HCT116 (cell line): ENCODE measurements around the gene UTP14A. TPM values are rescaled to one million over a fixed set of nuclear protein-coding genes. Genes with fewer than 3 reads are reported as not detected.

Source experiments
- ATAC-seq: fragments of 200-7000 bp; cut with Tn5 transposase; 2 replicates; pipeline ENCODE4 v1.9.1; 2020; ENCODE audit warnings: mild to moderate bottlenecking, moderate library complexity
- BruUV-seq: library from RNA; stranded (reverse); fragments of 400-500 nt; replicated peaks from 2 replicates; lab custom pipeline; 2021; lab: Mats Ljungman, UMichigan
- CTCF ChIA-PET: fragments of 300-600 bp; sonication (Branson Sonifier 250); formaldehyde crosslinking; loops from one replicate; lab custom pipeline; 2021; ENCODE audit warnings: antibody characterized with exemption; lab: Charles Lee
- POLR2A ChIA-PET: fragments of 300-600, 350-600 bp; sonication (Branson Sonifier 250); formaldehyde crosslinking; loops from one replicate; lab custom pipeline; 2021; ENCODE audit warnings: antibody characterized with exemption; lab: Charles Lee
- RAD21 ChIA-PET, 2 experiments: fragments of 300-600 bp; sonication (Branson Sonifier 250); formaldehyde crosslinking; loops; one replicate each; lab custom pipeline; 2023; ENCODE audit warnings: low total read pairs in 2 of 2; ENCODE audit not compliant: uncharacterized antibody in 2 of 2, unreplicated experiment in 2 of 2, low non-redundant PET in 1 of 2; lab: Charles Lee
- DNase-seq: peaks from one replicate; pipeline ENCODE4 v3.0.0-alpha.2; 2010; ENCODE audit warnings: low read depth, low spot score
- H2AFZ ChIP-seq: fragments of 200-600 bp; shearing (Covaris generic), sonication (generic); 2 replicates; pipeline ENCODE4 v1.6.1; 2017; ENCODE audit warnings: low read depth, mixed run types, mixed read lengths, antibody characterized with exemption, low read length; ENCODE audit not compliant: poor library complexity, severe bottlenecking
- H3K27ac ChIP-seq: 2 replicates; pipeline ENCODE4 v1.5.1; 2012; ENCODE audit warnings: low read depth, low read length
- H3K27me3 ChIP-seq: fragments of 200-600 bp; sonication (generic); 2 replicates; pipeline ENCODE4 v1.6.1; 2016; ENCODE audit warnings: mixed run types, low read length, mixed read lengths; ENCODE audit not compliant: insufficient read depth
- H3K36me3 ChIP-seq, 2 experiments: fragments of 200-500 bp in 1 of 2; fragments of 200-600 bp in 1 of 2; sonication (Bioruptor generic) in 1 of 2; sonication (generic) in 1 of 2; 2 replicates each; pipeline versions ENCODE4 v1.5.1 to v1.6.1; 2014 to 2016; ENCODE audit warnings: low read length in 2 of 2, inconsistent platforms in 1 of 2, mixed read lengths in 1 of 2, mixed run types in 1 of 2; ENCODE audit not compliant: insufficient read depth in 2 of 2, control insufficient read depth in 1 of 2
- H3K4me1 ChIP-seq, 2 experiments: fragments of 200-600 bp in 1 of 2; sonication (generic) in 1 of 2; 2 replicates each; pipeline versions ENCODE4 v1.5.1 to v1.6.1; 2012 to 2017; ENCODE audit warnings: low read length in 2 of 2, inconsistent platforms in 1 of 2, mild to moderate bottlenecking in 1 of 2, mixed read lengths in 1 of 2, mixed run types in 1 of 2, moderate library complexity in 1 of 2; ENCODE audit not compliant: insufficient read depth in 2 of 2, control insufficient read depth in 1 of 2
- H3K4me2 ChIP-seq: fragments of 200-600 bp; sonication (generic); 2 replicates; pipeline ENCODE4 v1.6.1; 2017; ENCODE audit warnings: mixed run types, low read length, mixed read lengths
- H3K4me3 ChIP-seq, 2 experiments: fragments of 200-600 bp in 1 of 2; sonication (generic) in 1 of 2; replicated peaks in 1 of 2; 2 replicates each; pipeline ENCODE4 v1.5.1; 2011 to 2016; ENCODE audit warnings: low read length in 2 of 2, control low read depth in 1 of 2, low read depth in 1 of 2, mild to moderate bottlenecking in 1 of 2, mixed read lengths in 1 of 2, mixed run types in 1 of 2
- H3K79me2 ChIP-seq: fragments of 200-600 bp; sonication (generic); 2 replicates; pipeline ENCODE4 v1.6.1; 2017; ENCODE audit warnings: mild to moderate bottlenecking, mixed run types, low read length, moderate library complexity, mixed read lengths; ENCODE audit not compliant: insufficient read depth
- H3K9ac ChIP-seq: fragments of 200-600 bp; sonication (generic); 2 replicates; pipeline ENCODE4 v1.6.1; 2016; ENCODE audit warnings: low read length, mixed read lengths
- H3K9me2 ChIP-seq: fragments of 200-600 bp; sonication (generic), shearing (Covaris generic); 2 replicates; pipeline ENCODE4 v1.6.1; 2017; ENCODE audit warnings: mixed run types, mild to moderate bottlenecking, moderate library complexity; ENCODE audit not compliant: insufficient read depth
- H3K9me3 ChIP-seq, 2 experiments: fragments of 200-500 bp in 1 of 2; fragments of 200-600 bp in 1 of 2; sonication (Bioruptor generic) in 1 of 2; sonication (generic) in 1 of 2; 2 replicates each; pipeline ENCODE4 v1.6.1; 2014 to 2017; ENCODE audit warnings: low read length in 2 of 2, mixed read lengths in 2 of 2, inconsistent platforms in 1 of 2, low read depth in 1 of 2, mild to moderate bottlenecking in 1 of 2, mixed run types in 1 of 2, moderate library complexity in 1 of 2; ENCODE audit not compliant: control insufficient read depth in 1 of 2, insufficient read depth in 1 of 2
- H4K20me1 ChIP-seq: fragments of 200-600 bp; sonication (generic), shearing (Covaris generic); 2 replicates; pipeline ENCODE4 v1.6.1; 2017; ENCODE audit warnings: mixed run types, mild to moderate bottlenecking, moderate library complexity; ENCODE audit not compliant: insufficient read depth
- ATF3 ChIP-seq: IDR thresholded peaks from 2 replicates; pipeline ENCODE4 v1.6.1; 2012
- CBX3 ChIP-seq: IDR thresholded peaks from 2 replicates; pipeline ENCODE4 v1.6.1; 2012; ENCODE audit warnings: low read depth
- CEBPB ChIP-seq: IDR thresholded peaks from 2 replicates; pipeline ENCODE4 v1.6.1; 2012; ENCODE audit warnings: low read depth
- CTCF ChIP-seq, 3 experiments: fragments of 200-600 bp in 1 of 3; sonication (generic) in 1 of 3; IDR thresholded peaks in 2 of 3; conservative IDR thresholded peaks in 1 of 3; 2 replicates each; pipeline ENCODE4 v1.5.1; 2012 to 2017; ENCODE audit warnings: low read depth in 2 of 3, low read length in 2 of 3, antibody characterized with exemption in 1 of 3, borderline replicate concordance in 1 of 3, control low read depth in 1 of 3, mild to moderate bottlenecking in 1 of 3, mixed read lengths in 1 of 3, mixed run types in 1 of 3, moderate library complexity in 1 of 3; ENCODE audit not compliant: insufficient read depth in 1 of 3
- ELF1 ChIP-seq: IDR thresholded peaks from 2 replicates; pipeline ENCODE4 v1.6.1; 2012; ENCODE audit warnings: low read depth, borderline replicate concordance
- EZH2 ChIP-seq: fragments of 200-600 bp; sonication (generic); IDR thresholded peaks from 2 replicates; pipeline ENCODE4 v1.6.1; 2017; ENCODE audit warnings: antibody characterized with exemption, mixed run types
- EZH2phosphoT487 ChIP-seq: fragments of 200-600 bp; IDR thresholded peaks from 2 replicates; pipeline ENCODE4 v1.6.1; 2018; ENCODE audit warnings: antibody characterized with exemption, borderline replicate concordance
- FOSL1 ChIP-seq: IDR thresholded peaks from 2 replicates; pipeline ENCODE4 v1.6.1; 2012; ENCODE audit warnings: low read depth
- JUND ChIP-seq: IDR thresholded peaks from 2 replicates; pipeline ENCODE4 v1.6.1; 2012
- MAX ChIP-seq: IDR thresholded peaks from 2 replicates; pipeline ENCODE4 v1.6.1; 2012
- POLR2A ChIP-seq: IDR thresholded peaks from 2 replicates; pipeline ENCODE4 v1.7.0; 2011; ENCODE audit warnings: borderline replicate concordance; ENCODE audit not compliant: insufficient read depth, insufficient read length; ENCODE audit errors: extremely low read depth
- POLR2AphosphoS5 ChIP-seq: IDR thresholded peaks from 2 replicates; pipeline ENCODE4 v1.6.1; 2011; ENCODE audit warnings: mild to moderate bottlenecking, low read depth, low read length, moderate library complexity
- SIN3A ChIP-seq: IDR thresholded peaks from 2 replicates; pipeline ENCODE4 v1.6.1; 2012; ENCODE audit warnings: low read depth
- SP1 ChIP-seq: IDR thresholded peaks from 2 replicates; pipeline ENCODE4 v1.6.1; 2012; ENCODE audit warnings: low read depth
- SRF ChIP-seq: IDR thresholded peaks from 2 replicates; pipeline ENCODE4 v1.6.1; 2012; ENCODE audit warnings: low read depth
- YY1 ChIP-seq: IDR thresholded peaks from 2 replicates; pipeline ENCODE4 v1.6.1; 2011; ENCODE audit warnings: low read length, low read depth, moderate library complexity, mild to moderate bottlenecking; ENCODE audit not compliant: insufficient replicate concordance; ENCODE audit errors: extremely low read depth
- ZBTB33 ChIP-seq: IDR thresholded peaks from 2 replicates; pipeline ENCODE4 v1.6.1; 2011; ENCODE audit warnings: mild to moderate bottlenecking, low read length, moderate library complexity; ENCODE audit not compliant: insufficient replicate concordance; ENCODE audit errors: extremely low read depth
- ZFX ChIP-seq: fragments of 450-650 bp; IDR thresholded peaks from 2 replicates; pipeline ENCODE4 v1.6.1; 2017
- ZNF274 ChIP-seq: fragments of 200-500 bp; sonication (Bioruptor generic); IDR thresholded peaks from 2 replicates; pipeline ENCODE4 v1.6.1; 2014; ENCODE audit warnings: mild to moderate bottlenecking, low read depth, low read length, inconsistent platforms
- intact Hi-C: fragments of 100-400 bp; cut with micrococcal nuclease; formaldehyde crosslinking; loops from 2 replicates; pipeline ENCODE4 v1.10.0; 2022
- total RNA-seq: library from RNA; stranded (reverse); gene quantifications from one replicate; pipeline ENCODE4 v1.2.1, GENCODE V29; 2021; ENCODE audit not compliant: unreplicated experiment

Gene UTP14A
- total RNA-seq, 1 experiment from 2014 or later, result 28.3 TPM

- H3K9me2 ChIP-seq, result no peaks in the 10 kb centered on the region
- H3K79me2 ChIP-seq, result no peaks in the 10 kb centered on the region
- ChIA-PET CTCF (no interaction called here), RAD21 (no interaction called here), POLR2A (no interaction called here)
- H3K4me1 ChIP-seq, result peaks cover 7 to 20% of the 10 kb centered on the region in 2 experiments
- H2AFZ ChIP-seq, result no peak overlapping the region
- no peaks in the 10 kb centered on the region for H3K9me3 ChIP-seq
- TF ChIP-seq SP1 (no peak), POLR2AphosphoS5 (no peak), SIN3A (no peak), SRF (no peak), MAX (no peak), CBX3 (no peak), CEBPB (no peak), EZH2 (no peak), EZH2phosphoT487 (no peak), ZNF274 (no peak), FOSL1 (no peak), JUND (no peak), POLR2A (no peak)
- no peaks in the 10 kb centered on the region for H3K36me3 ChIP-seq
- H3K27me3 ChIP-seq, result no peaks in the 10 kb centered on the region
- intact Hi-C loops, result no loop called here
- H4K20me1 ChIP-seq, result no peaks in the 10 kb centered on the region
- no peak overlapping the region for H3K4me3 ChIP-seq
- no peak for DNase-seq
- no peak overlapping the region for H3K4me2 ChIP-seq
- H3K9ac ChIP-seq, result no peak overlapping the region
- no peak for ATAC-seq
- no peak overlapping the region for H3K27ac ChIP-seq
- BruUV-seq, result no TSS peak
These were observed 59.2 kb downstream of the UTP14A start for GRCh38 chrX:129965166-129965565.

GRCh38 chrX:129968968-129969367 is 63.0 kb downstream of the UTP14A start:
- POLR2A ChIA-PET, result no interaction called here
- Histone ChIP-seq H3K79me2 (no peaks in the 10 kb centered on the region), H4K20me1 (no peaks in the 10 kb centered on the region), H3K9ac (no peak overlapping the region), H3K4me2 (no peak overlapping the region), H3K36me3 (no peaks in the 10 kb centered on the region), H3K27ac (no peak overlapping the region), H2AFZ (no peak overlapping the region), H3K27me3 (no peaks in the 10 kb centered on the region), H3K4me1 (no peaks in the 10 kb centered on the region), H3K9me2 (no peaks in the 10 kb centered on the region), H3K9me3 (no peaks in the 10 kb centered on the region), H3K4me3 (no peak overlapping the region)
- ATAC-seq (no peak), DNase-seq (no peak)
- no TSS peak for BruUV-seq
- CTCF ChIA-PET, result no interaction called here
- RAD21 ChIA-PET, result no interaction called here
- intact Hi-C loops, result no loop called here
- TF ChIP-seq ZFX (no peak), YY1 (no peak), SP1 (no peak), SRF (no peak), POLR2AphosphoS5 (no peak), EZH2 (no peak), ATF3 (no peak), ELF1 (no peak), ZBTB33 (no peak), CBX3 (no peak), CTCF (IDR thresholded peaks at IDR 0.05 in 2 of 3, conservative IDR thresholded peaks at IDR 0.05 in 1 of 3; ENCODE audit: borderline replicate concordance in 1 of 3, insufficient read depth in 1 of 3, low read depth in 2 of 3, low read length in 2 of 3) (no peak)
